Erythroblast (primary cell): ENCODE measurements around the gene INO80E.

Experiments
- DNase-seq, 2 experiments: peaks; one replicate each; lab custom pipeline; 2025; lab: John Stamatoyannopoulos, UW
- GATA1 ChIP-seq: IDR thresholded peaks from 2 replicates; pipeline ENCODE4 v1.6.1; 2011; ENCODE audit warnings: low read depth, mild to moderate bottlenecking, control low read depth, low read length, moderate library complexity
- POLR2A ChIP-seq: IDR thresholded peaks from 2 replicates; pipeline ENCODE4 v1.6.1; 2011; ENCODE audit warnings: mild to moderate bottlenecking, low read length

Gene INO80E

GRCh38 chr16:29982560-29983419 is 13.3 kb upstream of the INO80E start:
- DNase-seq: no peak
- TF ChIP-seq POLR2A: no peak
- no peak for TF ChIP-seq GATA1

DNA sequence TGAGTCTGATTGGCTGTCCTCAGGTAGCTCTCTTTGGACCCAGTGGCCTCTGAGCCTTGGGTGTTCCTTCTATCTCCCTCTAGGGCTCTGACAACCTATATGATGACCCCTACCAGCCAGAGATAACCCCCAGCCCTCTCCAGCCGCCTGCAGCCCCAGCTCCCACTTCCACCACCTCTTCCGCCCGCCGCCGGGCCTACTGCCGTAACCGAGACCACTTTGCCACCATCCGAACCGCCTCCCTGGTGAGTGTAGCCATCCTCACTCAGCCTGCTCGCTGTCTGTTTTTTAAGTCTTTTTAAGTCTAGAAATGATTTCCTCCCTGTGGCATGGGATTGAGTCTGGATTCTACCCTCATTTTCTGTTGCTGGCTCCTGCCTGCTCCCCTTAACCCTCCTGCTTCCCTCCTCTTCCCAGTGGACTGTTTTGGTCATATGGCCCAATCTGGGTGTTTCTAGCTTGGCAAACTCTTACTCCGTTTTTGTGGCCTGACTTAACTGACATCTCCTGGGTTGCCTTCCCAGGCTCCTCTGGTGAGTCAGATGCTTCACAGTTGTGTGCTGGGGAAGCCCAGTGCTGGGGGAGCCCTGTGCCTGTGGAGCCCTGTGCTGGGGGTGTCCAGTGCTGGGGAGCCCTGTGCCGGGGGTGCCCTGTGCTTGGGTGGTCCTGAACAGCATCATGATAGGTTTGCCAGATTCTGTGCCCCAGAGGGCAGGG is 12.5 kb upstream of the INO80E start:
- TF ChIP-seq POLR2A (no peak), GATA1 (no peak)
- DNase-seq: no peak

DNA sequence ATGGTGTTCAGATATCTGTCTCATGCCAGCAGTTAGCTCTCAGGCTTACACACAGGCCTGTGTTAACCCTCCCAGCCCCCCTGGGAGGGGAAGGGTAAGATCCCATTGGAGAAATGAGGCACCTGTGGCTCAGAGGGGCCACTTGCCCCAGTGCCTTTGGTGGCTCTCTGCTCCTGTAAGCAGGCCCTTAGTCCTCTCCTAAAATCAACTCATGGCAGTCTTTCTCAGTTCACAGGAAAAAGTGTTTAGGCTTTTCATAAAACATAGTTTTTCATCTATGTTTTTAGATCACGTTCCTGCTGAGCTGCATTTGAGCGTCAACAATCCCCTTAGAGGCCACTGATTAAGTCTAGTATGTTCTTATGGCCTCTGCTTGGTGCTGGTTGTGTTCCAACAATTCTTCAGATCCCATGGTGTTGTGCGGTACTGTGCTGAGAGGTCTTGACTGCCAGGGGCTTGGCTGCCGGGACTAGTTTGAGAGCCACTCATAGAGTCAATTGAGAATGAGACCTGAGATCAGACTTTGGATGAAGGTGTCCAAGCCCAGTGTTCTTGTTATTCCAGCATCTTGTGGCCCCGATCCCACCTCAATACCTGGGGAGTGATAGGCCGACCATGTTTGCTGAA is 11.8 kb upstream of the INO80E start:
- TF ChIP-seq GATA1 (no peak), POLR2A (no peak)
- no peak for DNase-seq

DNA sequence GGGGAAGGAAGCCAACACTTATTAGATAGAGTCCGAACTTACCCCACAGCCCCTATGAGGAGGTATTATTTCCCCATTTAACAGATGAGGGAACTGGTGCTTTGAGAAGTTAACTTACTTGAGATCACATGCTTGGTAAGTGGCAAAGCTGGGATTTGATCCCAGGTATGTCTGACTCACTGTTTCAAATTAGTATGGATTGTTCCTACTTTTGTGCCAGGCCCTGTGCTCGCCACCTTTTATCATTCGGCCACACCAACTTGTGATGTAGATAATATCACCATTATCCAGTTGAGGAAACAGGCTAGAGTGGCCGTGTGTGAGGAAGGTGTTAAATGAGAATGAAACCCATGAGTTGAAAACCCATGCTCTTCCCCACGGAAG is 11.3 kb upstream of the INO80E start:
- TF ChIP-seq GATA1 (no peak), POLR2A (no peak)
- no peak for DNase-seq

- TF ChIP-seq GATA1: no peak
- no peak for TF ChIP-seq POLR2A
- no peak for DNase-seq
Measured at GRCh38 chr16:29985271-29985811, 10.7 kb upstream of the INO80E start.

DNA sequence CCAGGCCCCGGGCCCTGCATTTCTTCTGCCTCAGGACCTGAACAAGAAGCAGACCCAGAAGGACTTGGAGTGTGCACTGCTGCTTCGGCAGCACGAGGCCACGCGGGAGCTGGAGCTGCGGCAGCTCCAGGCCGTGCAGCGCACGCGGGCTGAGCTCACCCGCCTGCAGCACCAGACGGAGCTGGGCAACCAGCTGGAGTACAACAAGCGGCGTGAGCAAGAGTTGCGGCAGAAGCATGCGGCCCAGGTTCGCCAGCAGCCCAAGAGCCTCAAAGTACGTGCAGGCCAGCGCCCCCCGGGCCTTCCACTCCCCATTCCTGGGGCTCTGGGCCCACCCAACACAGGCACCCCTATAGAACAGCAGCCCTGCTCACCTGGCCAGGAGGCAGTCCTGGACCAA is 9.8 kb upstream of the INO80E start:
- no peak for TF ChIP-seq GATA1
- no peak for TF ChIP-seq POLR2A
- no peak for DNase-seq

- DNase-seq: no peak
Measured at GRCh38 chr16:29986931-29987330, 9.1 kb upstream of the INO80E start.

DNA sequence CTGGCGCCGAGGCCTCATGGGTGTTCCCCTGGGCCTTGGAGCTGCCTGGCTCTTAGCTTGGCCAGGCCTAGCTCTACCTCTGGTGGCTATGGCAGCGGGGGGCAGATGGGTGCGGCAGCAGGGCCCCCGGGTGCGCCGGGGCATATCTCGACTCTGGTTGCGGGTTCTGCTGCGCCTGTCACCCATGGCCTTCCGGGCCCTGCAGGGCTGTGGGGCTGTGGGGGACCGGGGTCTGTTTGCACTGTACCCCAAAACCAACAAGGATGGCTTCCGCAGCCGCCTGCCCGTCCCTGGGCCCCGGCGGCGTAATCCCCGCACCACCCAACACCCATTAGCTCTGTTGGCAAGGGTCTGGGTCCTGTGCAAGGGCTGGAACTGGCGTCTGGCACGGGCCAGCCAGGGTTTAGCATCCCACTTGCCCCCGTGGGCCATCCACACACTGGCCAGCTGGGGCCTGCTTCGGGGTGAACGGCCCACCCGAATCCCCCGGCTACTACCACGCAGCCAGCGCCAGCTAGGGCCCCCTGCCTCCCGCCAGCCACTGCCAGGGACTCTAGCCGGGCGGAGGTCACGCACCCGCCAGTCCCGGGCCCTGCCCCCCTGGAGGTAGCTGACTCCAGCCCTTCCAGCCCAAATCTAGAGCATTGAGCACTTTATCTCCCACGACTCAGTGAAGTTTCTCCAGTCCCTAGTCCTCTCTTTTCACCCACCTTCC is 8.5 kb upstream of the INO80E start:
- TF ChIP-seq GATA1 (no peak), POLR2A (no peak)

More at GRCh38 chr16:29986931-29987330, 9.1 kb upstream of the INO80E start:
- TF ChIP-seq POLR2A (no peak), GATA1 (no peak)

DNA sequence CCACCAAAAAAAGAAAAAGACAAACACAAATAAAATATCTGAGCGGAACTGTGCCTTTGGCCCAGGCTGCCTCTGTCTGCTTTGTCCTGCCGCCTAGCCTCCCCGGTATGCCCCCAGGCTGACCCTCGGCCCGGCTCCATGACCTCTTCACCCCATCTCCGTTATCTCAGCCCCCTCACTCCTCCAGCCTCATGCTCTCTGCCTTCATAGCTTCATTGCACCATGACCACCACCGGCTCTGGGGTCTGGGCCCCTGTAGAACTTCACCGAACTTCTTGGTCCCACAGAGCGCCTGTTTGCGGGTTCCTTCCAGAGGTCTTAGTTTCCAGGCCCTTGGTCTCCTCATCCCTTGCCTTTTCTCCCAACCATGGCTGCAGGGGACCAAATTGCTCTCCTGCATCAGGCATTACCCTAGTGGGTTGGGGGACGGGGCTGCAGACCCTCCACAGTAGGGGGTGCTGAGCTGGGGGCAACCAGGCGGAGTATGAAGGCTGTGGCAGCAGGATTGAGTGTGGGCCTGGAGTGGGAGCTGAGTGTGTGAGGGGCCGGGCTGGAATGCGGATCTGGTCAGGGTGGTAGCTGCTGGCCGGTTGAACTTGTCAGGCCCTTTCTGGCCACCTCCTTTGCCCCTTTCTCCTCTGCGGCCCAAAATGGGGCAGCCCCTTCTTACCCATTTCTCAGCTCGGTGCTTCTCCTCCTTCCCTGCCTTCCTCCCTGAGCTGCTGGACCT is 7.5 kb upstream of the INO80E start:
- TF ChIP-seq GATA1: no peak
- TF ChIP-seq POLR2A: no peak
- DNase-seq: no peak

More for the DNA sequence above, 8.5 kb upstream of the INO80E start:
- DNase-seq: no peak

DNA sequence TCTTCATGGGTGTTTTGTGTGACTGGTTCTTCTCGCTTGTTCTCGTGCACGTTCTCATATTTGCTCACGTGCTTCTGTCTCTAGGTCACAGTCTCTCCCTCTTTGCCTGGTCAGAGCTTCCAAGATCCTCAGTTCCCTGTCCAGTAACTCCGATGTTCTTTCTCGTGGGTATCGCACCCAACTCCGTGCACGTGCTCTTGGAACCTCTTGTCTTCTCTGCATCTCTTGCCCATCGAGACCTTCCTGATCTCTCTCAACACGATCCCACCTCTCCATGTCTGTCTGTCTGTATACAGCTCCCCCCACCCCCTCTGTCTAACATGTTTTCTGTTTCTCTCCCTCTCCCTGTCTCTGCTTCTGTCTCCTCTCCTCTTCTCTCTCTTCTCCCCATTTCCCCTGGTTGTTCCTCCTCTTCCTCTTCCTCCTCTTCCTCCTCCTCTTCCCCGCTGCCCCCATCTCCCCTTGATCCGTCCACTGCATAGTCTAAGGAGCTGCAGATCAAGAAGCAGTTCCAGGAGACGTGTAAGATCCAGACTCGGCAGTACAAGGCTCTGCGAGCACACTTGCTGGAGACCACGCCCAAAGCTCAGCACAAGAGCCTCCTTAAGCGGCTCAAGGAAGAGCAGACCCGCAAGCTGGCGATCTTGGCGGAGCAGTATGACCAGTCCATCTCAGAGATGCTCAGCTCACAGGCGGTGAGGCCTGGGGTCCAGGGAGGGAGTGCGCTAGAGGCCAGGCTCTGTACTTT is 6.8 kb upstream of the INO80E start:
- DNase-seq: no peak
- no peak for TF ChIP-seq GATA1
- TF ChIP-seq POLR2A: no peak

DNA sequence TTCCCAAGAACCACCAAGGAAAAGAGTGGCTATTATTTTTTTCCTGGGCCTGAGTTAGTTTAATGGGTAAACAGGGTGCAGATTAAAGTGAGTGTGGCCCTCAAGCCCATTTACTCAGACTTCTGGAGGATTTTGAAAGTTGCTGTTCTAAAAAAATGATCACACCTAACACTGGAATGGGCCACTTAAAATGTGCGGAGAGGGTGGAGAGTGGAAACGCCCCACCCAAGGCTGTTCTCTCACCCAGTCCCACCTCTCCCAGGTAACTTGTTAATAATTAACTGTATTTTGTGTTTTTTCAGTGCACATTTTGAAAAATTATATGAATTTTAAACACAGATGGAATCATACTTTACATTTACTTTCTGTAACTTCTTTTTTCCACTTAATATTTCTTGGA is 6.0 kb upstream of the INO80E start:
- TF ChIP-seq GATA1 (no peak), POLR2A (no peak)
- no peak for DNase-seq
